Measurements from ENCODE around the gene CXCR3. TPM values are rescaled to one million over a fixed set of nuclear protein-coding genes. Genes with fewer than 3 reads are reported as not detected.
A peak's percentile ranks its signal among the peaks of the same experiment; 100 is the strongest.

Gene CXCR3
- total RNA-seq, 2 experiments from 2014 or later, result 19.5 to 22.0 TPM

GRCh38 chrX:71617742-71618141 lies 569 bp downstream of the CXCR3 start:
- Mint-ChIP-seq H3K27me3 (no peaks in the 10 kb centered on the region), H3K27ac (peak overlapping the region; percentile 93), H3K4me3 (peak overlapping the region; percentile 89), H3K9me3 (no peaks in the 10 kb centered on the region), H3K4me1 (ENCODE audit: low read depth) (peaks cover 65% of the 10 kb centered on the region), H3K36me3 (ENCODE audit: low read depth) (peaks cover 38% of the 10 kb centered on the region)
- intact Hi-C loops (cut with DNase I, micrococcal nuclease), result no loop called here
- Histone ChIP-seq H3K9me3 (ENCODE audit: control insufficient read depth in 1 of 2, insufficient read depth in 1 of 2, low read length in 2 of 2) (no peaks in the 10 kb centered on the region), H3K27me3 (ENCODE audit: control insufficient read depth in 1 of 2, insufficient read depth in 2 of 2, low read length in 2 of 2) (no peaks in the 10 kb centered on the region), H3K4me1 (ENCODE audit: insufficient read depth, low read length) (peaks cover 76% of the 10 kb centered on the region), H3K36me3 (ENCODE audit: insufficient read depth, low read length) (peaks cover 19% of the 10 kb centered on the region), H3K27ac (ENCODE audit: low read depth in 1 of 2, low read length in 2 of 2) (peak overlapping the region in 1 of 2 donors; percentile 27), H3K4me3 (ENCODE audit: low read length) (peak overlapping the region; percentile 65)
- DNase-seq (peak in 2 of 14 experiments; percentile 2 to 26), ATAC-seq (ENCODE audit: poor library complexity) (no peak)
- TF ChIP-seq CTCF (IDR thresholded peaks at IDR 0.05), result no peak
- CTCF ChIA-PET, result interaction anchor here (0.8 kb wide), 1 partner anchor 19 kb away, joined by 3 read pairs; no protein-coding TSS in a partner anchor
- POLR2A ChIA-PET, result interaction anchor here (1.4 to 2.4 kb wide), 3 partner anchors 9 to 18 kb away, joined by 4 to 14 read pairs (median 4); no protein-coding TSS in a partner anchor

DNA sequence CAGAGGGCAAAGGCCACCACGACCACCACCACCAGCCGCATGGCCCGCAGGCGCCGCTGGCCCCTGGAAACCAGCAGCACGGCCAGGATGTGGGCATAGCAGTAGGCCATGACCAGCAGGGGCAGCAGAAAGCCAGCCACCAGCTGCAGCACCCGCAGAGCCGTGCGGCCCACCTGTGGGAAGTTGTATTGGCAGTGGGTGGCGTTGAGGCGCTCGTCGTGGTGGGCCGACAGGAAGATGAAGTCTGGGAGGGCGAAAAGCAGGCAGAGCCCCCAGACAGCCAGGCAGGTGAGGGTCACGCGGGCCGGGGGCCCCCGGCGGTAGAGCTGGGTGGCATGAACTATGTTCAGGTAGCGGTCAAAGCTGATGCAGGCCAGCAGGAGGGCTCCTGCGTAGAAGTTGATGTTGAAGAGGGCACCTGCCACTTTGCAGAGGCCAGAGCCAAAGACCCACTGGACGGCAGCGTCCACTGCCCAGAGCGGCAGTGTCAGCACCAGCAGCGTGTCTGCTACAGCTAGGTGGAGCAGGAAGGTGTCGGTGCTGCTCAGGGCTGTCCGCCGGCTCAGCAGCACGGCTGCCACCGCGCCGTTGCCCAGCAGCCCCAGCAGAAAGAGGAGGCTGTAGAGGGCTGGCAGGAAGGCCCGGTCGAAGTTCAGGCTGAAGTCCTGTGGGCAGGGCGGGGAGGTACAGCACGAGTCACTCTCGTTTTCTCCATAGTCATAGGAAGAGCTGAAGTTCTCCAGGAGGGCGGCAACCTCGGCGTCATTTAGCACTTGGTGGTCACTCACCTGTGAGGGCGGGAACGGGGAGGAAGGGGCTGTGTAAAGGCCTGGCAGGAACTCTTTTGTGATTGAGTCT lies 1.4 kb downstream of the CXCR3 start:
- ChIA-PET CTCF (interaction anchor here (0.8 kb wide), 2 partner anchors 9 to 18 kb away, joined by 3 read pairs; no protein-coding TSS in a partner anchor), POLR2A (interaction anchor here (0.6 to 2.4 kb wide), 3 partner anchors 8 to 17 kb away, joined by 3 to 14 read pairs (median 4); no protein-coding TSS in a partner anchor)
- Mint-ChIP-seq H3K4me1 (ENCODE audit: low read depth) (peaks cover 56% of the 10 kb centered on the region), H3K27me3 (no peaks in the 10 kb centered on the region), H3K27ac (peak overlapping the region; percentile 93), H3K36me3 (ENCODE audit: low read depth) (peaks cover 43% of the 10 kb centered on the region), H3K9me3 (no peaks in the 10 kb centered on the region), H3K4me3 (peak overlapping the region; percentile 89)
- no peak for TF ChIP-seq CTCF (IDR thresholded peaks at IDR 0.05)
- DNase-seq, result peak in 5 of 14 experiments; percentile 29 to 66 (median 43)
- Histone ChIP-seq H3K9me3 (ENCODE audit: control insufficient read depth in 1 of 2, insufficient read depth in 1 of 2, low read length in 2 of 2) (no peaks in the 10 kb centered on the region), H3K4me1 (ENCODE audit: insufficient read depth, low read length) (peaks cover 68% of the 10 kb centered on the region), H3K27ac (ENCODE audit: low read depth in 1 of 2, low read length in 2 of 2) (peak overlapping the region; percentile 27 to 34), H3K27me3 (ENCODE audit: control insufficient read depth in 1 of 2, insufficient read depth in 2 of 2, low read length in 2 of 2) (no peaks in the 10 kb centered on the region), H3K36me3 (ENCODE audit: insufficient read depth, low read length) (peaks cover 25% of the 10 kb centered on the region), H3K4me3 (ENCODE audit: low read length) (peak overlapping the region; percentile 65)
- ATAC-seq (ENCODE audit: poor library complexity), result no peak
- intact Hi-C loops (cut with DNase I, micrococcal nuclease), result no loop called here

GRCh38 chrX:71615954-71616353 lies 2.4 kb downstream of the CXCR3 start:
- TF ChIP-seq CTCF (IDR thresholded peaks at IDR 0.05), result no peak
- Histone ChIP-seq H3K4me1 (ENCODE audit: insufficient read depth, low read length) (peaks cover 60% of the 10 kb centered on the region), H3K27me3 (ENCODE audit: control insufficient read depth in 1 of 2, insufficient read depth in 2 of 2, low read length in 2 of 2) (no peaks in the 10 kb centered on the region), H3K27ac (ENCODE audit: low read depth in 1 of 2, low read length in 2 of 2) (peak overlapping the region in 1 of 2 donors; percentile 34), H3K9me3 (ENCODE audit: control insufficient read depth in 1 of 2, insufficient read depth in 1 of 2, low read length in 2 of 2) (no peaks in the 10 kb centered on the region), H3K36me3 (ENCODE audit: insufficient read depth, low read length) (peaks cover 33% of the 10 kb centered on the region), H3K4me3 (ENCODE audit: low read length) (peak overlapping the region; percentile 65)
- H3K27ac Mint-ChIP-seq, result peak overlapping the region; percentile 93
- ChIA-PET POLR2A (no interaction called here), CTCF (no interaction called here)
- peak overlapping the region; percentile 74 for H3K4me3 Mint-ChIP-seq
- ATAC-seq (ENCODE audit: poor library complexity) (no peak), DNase-seq (peak in 2 of 14 experiments; percentile 7 to 17)
- no peaks in the 10 kb centered on the region for H3K9me3 Mint-ChIP-seq
- H3K27me3 Mint-ChIP-seq, result no peaks in the 10 kb centered on the region
- peaks cover 52% of the 10 kb centered on the region for H3K36me3 Mint-ChIP-seq (ENCODE audit: low read depth)
- H3K4me1 Mint-ChIP-seq (ENCODE audit: low read depth), result peaks cover 50% of the 10 kb centered on the region
- intact Hi-C loops (cut with DNase I, micrococcal nuclease), result no loop called here
